ENCODE measurements around the gene CCDC197.

CCDC197 gene

GRCh38 chr14:93977790-93978581, 19.1 kb upstream of the CCDC197 start:
- DNase-seq (ENCODE audit: low read depth, low spot score), result no peak

- no peak for DNase-seq (ENCODE audit: low read depth, low spot score)
Observed at GRCh38 chr14:93978735-93979134, 18.4 kb upstream of the CCDC197 start.

- no peak for DNase-seq (ENCODE audit: low read depth, low spot score)
Observed at GRCh38 chr14:93980456-93981201, 16.5 kb upstream of the CCDC197 start.

- no peak for DNase-seq (ENCODE audit: low read depth, low spot score)
Observed at GRCh38 chr14:93981316-93982229, 15.5 kb upstream of the CCDC197 start.

- DNase-seq (ENCODE audit: low read depth, low spot score), result no peak
Observed at GRCh38 chr14:93982230-93983007, 14.7 kb upstream of the CCDC197 start.

- no peak for DNase-seq (ENCODE audit: low read depth, low spot score)
Observed at GRCh38 chr14:93984070-93984469, 13.0 kb upstream of the CCDC197 start.

GRCh38 chr14:93984987-93985410, 12.1 kb upstream of the CCDC197 start:
- no peak for DNase-seq (ENCODE audit: low read depth, low spot score)

GRCh38 chr14:93986955-93987354, 10.1 kb upstream of the CCDC197 start:
- no peak for DNase-seq (ENCODE audit: low read depth, low spot score)

- DNase-seq (ENCODE audit: low read depth, low spot score), result no peak
Observed at GRCh38 chr14:93987376-93987775, 9.7 kb upstream of the CCDC197 start.

GRCh38 chr14:93987815-93988476, 9.2 kb upstream of the CCDC197 start:
- no peak for DNase-seq (ENCODE audit: low read depth, low spot score)

GRCh38 chr14:93989939-93990338, 7.2 kb upstream of the CCDC197 start:
- no peak for DNase-seq (ENCODE audit: low read depth, low spot score)

- no peak for DNase-seq (ENCODE audit: low read depth, low spot score)
Observed at GRCh38 chr14:93991212-93991611, 5.9 kb upstream of the CCDC197 start.

GRCh38 chr14:93991649-93992048, 5.5 kb upstream of the CCDC197 start:
- no peak for DNase-seq (ENCODE audit: low read depth, low spot score)

GRCh38 chr14:93993382-93993781, 3.7 kb upstream of the CCDC197 start:
- DNase-seq (ENCODE audit: low read depth, low spot score), result no peak

GRCh38 chr14:93994919-93995682, 2.0 kb upstream of the CCDC197 start:
- no peak for DNase-seq (ENCODE audit: low read depth, low spot score)

GRCh38 chr14:93996130-93996695, 888 bp upstream of the CCDC197 start:
- no peak for DNase-seq (ENCODE audit: low read depth, low spot score)

GRCh38 chr14:93997916-93998870, 1.1 kb downstream of the CCDC197 start:
- DNase-seq (ENCODE audit: low read depth, low spot score), result no peak

GRCh38 chr14:93998871-93999403, 1.8 kb downstream of the CCDC197 start:
- DNase-seq (ENCODE audit: low read depth, low spot score), result no peak
